GM21515 (cell line): ENCODE data around the gene ZNF200.
"Not testable (repeated sequence)": the region's sequence is repeated elsewhere in the genome, so short reads cannot be mapped to it uniquely, and the experiment has no call there.

Experiments used
- ATAC-seq: cut with Tn5 transposase; IDR thresholded peaks from one replicate; pipeline ENCODE4 v1.9.1; 2021; ENCODE audit not compliant: unreplicated experiment

The ZNF200 gene

GRCh38 chr16:3254309-3254708 is 19.4 kb upstream of the ZNF200 start:
- ATAC-seq, result no peak

GRCh38 chr16:3252967-3253366 is 18.0 kb upstream of the ZNF200 start:
- no peak for ATAC-seq

GRCh38 chr16:3249451-3249850 is 14.5 kb upstream of the ZNF200 start:
- no peak for ATAC-seq

DNA sequence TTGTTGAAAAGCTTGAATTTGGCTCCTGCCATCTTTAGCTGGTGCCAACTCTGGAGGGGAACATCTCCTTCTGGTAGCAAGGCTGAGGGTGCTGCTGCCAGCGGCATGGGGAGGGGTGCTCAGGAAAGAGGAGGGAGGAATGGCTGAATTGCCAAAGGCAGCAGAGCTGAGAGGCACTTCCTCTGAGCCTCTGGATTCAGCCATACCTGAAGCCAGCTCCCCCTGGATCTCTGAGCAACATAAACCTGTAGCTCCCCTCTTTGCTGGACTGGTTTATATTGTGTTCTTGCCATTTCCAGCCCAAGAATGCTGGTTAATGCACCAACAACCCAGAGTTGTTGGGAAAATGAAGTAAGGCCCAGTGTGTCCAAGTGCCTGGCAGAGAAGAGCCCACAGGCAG is 14.1 kb upstream of the ZNF200 start:
- no peak for ATAC-seq

DNA sequence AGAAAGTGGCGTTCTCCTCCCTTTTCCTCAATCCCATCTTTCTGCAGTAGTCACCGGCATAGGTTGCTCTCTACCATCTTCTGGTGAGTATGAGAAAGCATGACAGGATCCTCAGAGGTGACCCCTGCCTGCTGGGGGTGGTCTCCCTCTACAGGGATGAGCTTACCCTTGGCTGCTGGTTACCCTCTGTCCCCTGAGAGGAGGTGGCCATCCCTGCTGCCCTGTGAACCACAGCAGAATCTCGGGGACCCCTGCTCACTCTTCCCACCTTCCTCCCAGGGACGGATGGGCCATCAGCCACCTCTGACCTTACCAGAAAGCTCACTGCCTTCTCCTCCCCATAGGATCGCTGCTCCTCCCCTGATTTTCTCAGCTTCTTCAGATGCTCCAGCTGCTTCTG is 13.6 kb upstream of the ZNF200 start:
- no peak for ATAC-seq

DNA sequence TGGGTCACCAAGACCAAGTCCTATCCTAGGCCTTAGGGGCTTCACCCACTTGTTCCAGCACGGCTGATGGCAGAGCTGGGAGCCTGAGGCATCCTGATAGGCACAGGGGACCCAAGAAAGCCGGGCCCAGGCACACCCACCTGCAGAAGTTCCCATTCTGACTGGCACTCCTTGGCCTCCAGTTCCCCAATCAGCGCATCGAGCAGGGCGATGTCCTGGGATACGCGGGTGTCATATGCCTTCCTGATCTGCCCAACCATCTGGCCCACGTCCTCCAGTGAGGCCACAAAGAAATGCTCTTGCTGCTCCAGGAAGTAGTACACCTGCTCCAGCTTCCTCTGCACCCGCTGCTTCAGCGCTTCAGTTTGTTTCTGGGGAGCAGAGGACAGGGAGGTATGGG is 11.9 kb upstream of the ZNF200 start:
- no peak for ATAC-seq

DNA sequence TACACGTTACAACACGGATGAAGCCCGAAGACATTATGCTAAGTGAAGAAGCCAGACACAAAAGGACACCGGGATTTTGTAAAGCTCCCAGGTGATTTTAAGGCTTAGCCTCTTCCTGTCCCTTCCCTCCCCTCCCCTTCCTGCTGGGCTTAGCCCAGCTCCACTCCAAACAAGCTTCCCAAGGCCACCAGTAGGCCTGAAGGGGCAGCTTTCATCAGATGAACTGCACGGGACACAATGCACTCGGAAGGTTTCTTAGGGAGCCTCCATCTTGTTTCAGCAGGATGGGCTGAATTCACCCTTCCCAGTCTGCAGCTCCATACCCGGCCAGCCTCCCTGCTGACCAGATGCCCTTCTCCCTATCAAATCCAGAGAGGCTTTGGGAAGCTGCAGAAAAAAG is 11.0 kb upstream of the ZNF200 start:
- ATAC-seq, result no peak

DNA sequence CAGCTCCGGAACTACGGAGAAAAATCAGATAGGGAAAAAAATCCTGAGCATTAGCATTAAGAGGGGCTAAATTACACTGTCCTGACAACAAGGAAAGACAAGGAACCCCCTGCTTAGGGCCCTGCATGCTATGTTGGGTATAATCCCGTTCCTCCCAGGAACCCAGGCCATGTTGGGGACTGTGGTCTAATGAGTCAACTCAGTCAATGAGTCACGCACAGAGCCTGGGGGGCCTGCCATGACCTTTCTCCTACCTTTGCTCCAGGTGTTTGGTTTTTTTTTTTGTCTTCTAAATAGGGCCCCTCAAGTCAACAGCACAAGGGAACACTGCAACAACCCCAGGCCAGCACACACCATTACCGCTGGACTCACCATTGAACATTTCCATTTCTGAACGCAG is 8.9 kb upstream of the ZNF200 start:
- ATAC-seq, result no peak

DNA sequence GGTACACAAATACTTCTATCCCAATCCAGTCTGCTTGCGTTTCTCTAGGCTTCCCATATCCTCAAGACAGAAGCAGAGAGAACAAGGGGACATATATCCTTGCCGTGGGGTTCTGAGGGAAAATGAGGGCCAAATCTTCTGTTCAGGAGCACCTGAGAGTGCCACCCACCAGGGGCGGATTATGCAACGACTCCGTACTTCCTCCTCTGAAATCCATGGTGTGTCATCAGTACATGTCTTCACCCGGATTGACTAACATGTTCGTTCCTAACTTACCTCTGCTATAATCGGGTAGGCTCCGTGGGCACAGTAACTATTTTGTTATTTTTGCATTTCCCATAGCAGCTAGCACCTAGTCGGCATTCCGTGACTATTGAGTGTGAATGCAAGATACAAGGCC is 7.8 kb upstream of the ZNF200 start:
- ATAC-seq, result no peak

- ATAC-seq, result no peak
These were observed 6.8 kb upstream of the ZNF200 start for GRCh38 chr16:3241761-3242160.

- no peak for ATAC-seq
These were observed 1.1 kb upstream of the ZNF200 start for GRCh38 chr16:3235856-3236669.

- ATAC-seq, result no peak
These were observed 458 bp downstream of the ZNF200 start for GRCh38 chr16:3234543-3234856.

DNA sequence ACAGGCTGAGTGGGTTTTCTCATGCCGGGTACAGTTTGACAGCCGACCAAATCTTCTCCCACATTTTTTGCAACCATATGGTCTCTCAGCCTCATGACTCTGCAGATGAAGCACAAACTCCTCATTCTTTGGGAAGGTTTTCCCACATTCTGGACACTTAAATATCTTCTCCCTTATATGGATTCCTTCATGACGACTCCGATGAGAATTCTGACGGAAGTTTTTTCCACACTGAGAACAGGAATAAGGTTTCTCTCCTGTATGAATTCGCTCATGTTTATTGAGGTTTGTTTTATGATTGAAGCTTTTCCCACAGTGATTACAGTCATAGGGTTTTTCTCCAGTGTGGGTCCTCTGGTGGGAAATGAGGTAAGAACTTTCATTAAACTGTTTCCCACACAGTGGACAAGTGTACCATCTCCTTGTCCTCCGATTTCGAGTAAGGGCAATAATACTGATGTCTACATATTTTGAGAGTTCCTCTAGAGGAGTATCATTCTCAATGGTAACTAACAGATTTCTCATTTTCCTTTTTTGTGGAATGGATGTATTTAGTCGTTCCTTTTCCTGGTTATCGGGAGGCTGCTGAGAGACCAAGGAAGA is 10.9 kb downstream of the ZNF200 start:
- ATAC-seq, result no peak

DNA sequence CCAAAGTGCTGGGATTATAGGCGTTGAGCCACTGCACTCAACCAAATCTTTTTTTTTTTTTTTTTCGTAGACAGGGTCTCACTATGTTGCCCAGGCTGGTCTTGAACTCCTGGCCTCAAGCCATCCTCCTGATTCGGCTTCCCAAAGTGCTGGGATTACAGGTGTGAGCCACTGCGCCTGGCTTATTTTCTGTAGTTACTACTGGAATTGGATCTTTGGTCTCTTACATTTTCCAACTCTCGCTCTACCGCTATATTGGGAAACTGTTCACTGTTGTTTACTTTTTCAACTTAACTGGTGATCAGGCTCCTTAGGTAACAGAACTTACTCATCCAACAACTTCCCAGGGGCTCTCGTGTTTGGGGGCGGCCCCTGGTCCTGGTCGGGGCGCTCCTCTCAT is 14.1 kb downstream of the ZNF200 start:
- no peak for ATAC-seq

DNA sequence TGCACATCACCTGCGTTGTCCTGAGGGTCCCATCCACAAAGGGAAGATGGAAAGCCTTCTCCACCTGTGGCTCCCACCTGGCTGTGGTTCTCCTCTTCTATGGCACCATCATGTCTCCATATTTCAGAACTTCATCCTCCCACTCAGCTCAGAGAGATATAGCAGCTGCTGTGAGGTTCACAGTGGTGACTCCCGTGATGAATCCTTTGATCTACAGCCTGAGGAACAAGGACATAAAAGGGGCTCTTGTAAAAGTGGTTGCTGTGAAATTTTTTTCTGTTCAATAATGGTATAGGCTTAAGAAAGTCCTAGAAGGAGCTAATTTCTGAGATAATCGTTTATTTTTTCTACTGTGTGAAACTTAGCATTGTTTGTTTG is 18.7 kb downstream of the ZNF200 start:
- ATAC-seq, result no peak

DNA sequence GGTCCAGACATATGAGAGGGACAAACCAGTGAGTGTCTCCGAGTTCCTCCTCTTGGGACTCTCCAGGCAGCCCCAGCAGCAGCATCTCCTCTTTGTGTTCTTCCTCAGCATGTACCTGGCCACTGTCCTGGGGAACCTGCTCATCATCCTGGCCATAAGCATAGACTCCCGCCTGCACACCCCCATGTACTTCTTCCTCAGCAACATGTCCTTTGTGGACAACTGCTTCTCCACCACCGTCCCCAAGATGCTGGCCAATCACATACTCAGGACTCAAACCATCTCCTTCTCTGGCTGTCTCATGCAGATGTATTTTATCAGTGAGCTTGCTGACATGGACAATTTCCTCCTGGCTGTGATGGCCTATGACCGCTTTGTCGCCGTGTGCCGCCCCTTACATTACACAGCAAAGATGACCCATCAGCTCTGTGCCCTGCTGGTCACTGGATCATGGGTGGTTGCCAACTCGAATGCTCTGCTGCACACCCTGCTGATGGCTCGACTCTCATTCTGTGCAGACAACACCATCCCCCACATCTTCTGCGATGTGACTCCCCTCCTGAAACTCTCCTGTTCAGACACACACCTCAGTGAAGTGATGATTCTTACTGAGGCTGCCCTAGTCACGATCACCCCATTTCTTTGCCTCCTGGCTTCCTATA is 19.2 kb downstream of the ZNF200 start:
- ATAC-seq, result no peak

DNA sequence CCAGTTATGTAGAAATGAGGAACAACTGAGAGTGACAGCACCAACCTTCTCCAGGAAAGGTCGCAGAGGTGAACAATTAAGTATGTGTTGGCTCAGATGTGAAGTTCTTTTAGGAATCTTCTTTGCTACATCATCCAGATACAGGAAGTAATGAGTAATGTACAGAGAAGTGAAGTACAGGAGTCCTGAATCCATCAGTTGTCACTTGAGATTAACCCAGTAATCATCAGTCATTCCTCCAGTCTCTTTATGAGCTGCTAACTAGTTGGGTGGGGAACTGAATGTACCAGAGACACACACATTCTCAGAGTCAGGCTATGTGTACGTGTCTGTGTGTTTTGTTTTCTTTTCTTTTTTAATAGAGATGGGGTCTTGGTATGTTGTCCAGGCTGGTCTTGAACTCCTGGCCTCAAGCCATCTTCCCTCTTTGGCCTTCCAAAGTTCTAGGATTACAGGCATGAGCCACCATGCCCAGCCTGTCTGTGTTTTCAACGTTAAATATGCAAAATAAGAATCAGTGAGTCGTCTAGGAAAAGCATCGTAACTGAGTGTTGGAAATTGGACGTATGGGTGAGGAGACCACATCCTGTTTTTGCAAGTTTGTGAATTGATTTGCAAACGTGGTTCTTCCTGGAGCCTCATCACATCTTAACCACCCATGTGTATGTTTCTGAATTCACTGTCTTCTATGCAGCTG is 19.9 kb downstream of the ZNF200 start:
- no peak for ATAC-seq

DNA sequence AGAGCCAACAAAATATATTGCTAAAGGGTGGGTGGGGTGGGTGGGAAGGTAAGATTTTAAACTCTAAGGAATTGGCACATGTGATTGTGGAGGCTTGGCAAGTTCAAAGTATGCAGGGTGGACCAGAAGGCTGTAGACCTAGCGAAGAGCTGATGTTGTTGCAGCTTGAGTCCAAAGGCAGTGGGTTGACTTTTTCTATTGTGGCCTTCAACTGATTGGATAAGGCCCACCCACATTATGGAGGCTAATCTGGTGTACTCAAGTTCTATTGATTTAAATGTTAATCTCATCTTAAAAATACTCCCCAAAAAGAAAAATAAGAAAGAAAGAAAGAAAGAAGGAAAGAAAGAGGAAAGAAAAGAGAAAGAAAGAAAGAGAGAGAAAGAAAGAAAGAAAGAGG is 22.4 kb downstream of the ZNF200 start:
- ATAC-seq, result no peak

DNA sequence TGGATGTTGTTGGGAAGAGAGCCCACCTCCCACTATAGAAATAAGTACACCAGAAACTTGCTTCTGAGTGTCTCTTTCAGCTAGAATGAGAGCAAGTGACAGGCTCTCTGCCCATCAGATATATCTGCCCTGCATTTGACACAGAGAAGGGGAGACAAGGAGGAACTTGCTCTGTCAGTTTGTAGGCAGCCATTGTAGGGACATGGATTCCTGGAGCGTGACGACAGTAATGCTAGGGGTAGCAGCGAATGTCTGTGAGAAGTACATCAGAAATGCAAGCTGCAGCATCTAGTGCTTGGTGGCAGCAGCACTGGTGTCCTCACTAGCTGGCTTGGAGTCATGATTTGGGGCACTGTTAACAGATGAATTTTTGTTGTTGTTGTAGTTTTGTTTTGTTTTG is 23.0 kb downstream of the ZNF200 start:
- no peak for ATAC-seq

GRCh38 chr16:3207086-3207953 is 27.6 kb downstream of the ZNF200 start:
- no peak for ATAC-seq

- not testable (repeated sequence) for ATAC-seq
These were observed 29.0 kb downstream of the ZNF200 start for GRCh38 chr16:3205939-3206338.
